Thyroid gland (tissue), 4 donors: Measurements from ENCODE around the gene GLYAT. TPM values are rescaled to one million over a fixed set of nuclear protein-coding genes. Genes with fewer than 3 reads are reported as not detected.

Experiments used
- DNase-seq, 2 donors: peaks; one replicate each; pipeline ENCODE4 v3.0.0-alpha.2; 2019
- H3K27ac ChIP-seq, 3 donors: fragments of 200-600 bp; sonication (generic); 1 replicate in 2 of 3; 2 replicates in 1 of 3; pipeline ENCODE4 v1.5.1; 2016 to 2019; ENCODE audit warnings: mild to moderate bottlenecking in 1 of 3, moderate library complexity in 1 of 3
- H3K27me3 ChIP-seq: fragments of 200-600 bp; sonication (generic); one replicate; pipeline ENCODE4 v1.5.1; 2019
- H3K36me3 ChIP-seq, 2 donors: fragments of 200-600 bp; sonication (generic); one replicate each; pipeline ENCODE4 v1.5.1; 2016 to 2019
- H3K4me1 ChIP-seq, 2 donors: fragments of 200-600 bp; sonication (generic); one replicate each; pipeline ENCODE4 v1.5.1; 2017 to 2019
- H3K4me3 ChIP-seq, 3 donors: fragments of 200-600 bp; sonication (generic); replicated peaks in 1 of 3; 1 replicate in 2 of 3; 2 replicates in 1 of 3; pipeline ENCODE4 v1.5.1; 2016; ENCODE audit warnings: mild to moderate bottlenecking in 1 of 3
- H3K9me3 ChIP-seq: fragments of 200-600 bp; sonication (generic); one replicate; pipeline ENCODE4 v1.5.1; 2017
- POLR2A ChIP-seq, 2 donors: fragments of 450-650 bp; IDR thresholded peaks; one replicate each; pipeline ENCODE4 v1.6.1; 2017; ENCODE audit warnings: antibody characterized with exemption in 2 of 2, mild to moderate bottlenecking in 2 of 2, moderate library complexity in 1 of 2
- WGBS, 2 donors: methylation state at CpG; one replicate each; pipeline ENCODE4 v1.1.5; 2017; 5-methylcytosine and 5-hydroxymethylcytosine counted together
- intact Hi-C: fragments of 100-400 bp; cut with DNase I; formaldehyde crosslinking; loops from one replicate; pipeline ENCODE4 v1.15.1; 2023
- total RNA-seq, 4 donors: library from RNA; depleted of rRNA; stranded (reverse); fragments of >200 nt; gene quantifications; one replicate each; pipeline ENCODE4 v1.2.3, GENCODE V29; 2016
- TF ChIP-seq, protein P1 (sequence below), 6 experiments: fragments of 200-600 bp in 3 of 6; fragments of 450-650 bp in 3 of 6; sonication (generic) in 3 of 6; IDR thresholded peaks; one replicate each; pipeline ENCODE4 v1.5.1; 2016 to 2019; ENCODE audit warnings: antibody characterized with exemption in 6 of 6, mild to moderate bottlenecking in 2 of 6, inconsistent platforms in 1 of 6, moderate library complexity in 1 of 6

GLYAT gene
- total RNA-seq, 4 donors from 2014 or later, result not detected

GRCh38 chr11:58742981-58743880, 11.5 kb upstream of the GLYAT start:
- no peak for TF ChIP-seq POLR2A (IDR thresholded peaks at IDR 0.05)
- TF ChIP-seq, protein P1, sequence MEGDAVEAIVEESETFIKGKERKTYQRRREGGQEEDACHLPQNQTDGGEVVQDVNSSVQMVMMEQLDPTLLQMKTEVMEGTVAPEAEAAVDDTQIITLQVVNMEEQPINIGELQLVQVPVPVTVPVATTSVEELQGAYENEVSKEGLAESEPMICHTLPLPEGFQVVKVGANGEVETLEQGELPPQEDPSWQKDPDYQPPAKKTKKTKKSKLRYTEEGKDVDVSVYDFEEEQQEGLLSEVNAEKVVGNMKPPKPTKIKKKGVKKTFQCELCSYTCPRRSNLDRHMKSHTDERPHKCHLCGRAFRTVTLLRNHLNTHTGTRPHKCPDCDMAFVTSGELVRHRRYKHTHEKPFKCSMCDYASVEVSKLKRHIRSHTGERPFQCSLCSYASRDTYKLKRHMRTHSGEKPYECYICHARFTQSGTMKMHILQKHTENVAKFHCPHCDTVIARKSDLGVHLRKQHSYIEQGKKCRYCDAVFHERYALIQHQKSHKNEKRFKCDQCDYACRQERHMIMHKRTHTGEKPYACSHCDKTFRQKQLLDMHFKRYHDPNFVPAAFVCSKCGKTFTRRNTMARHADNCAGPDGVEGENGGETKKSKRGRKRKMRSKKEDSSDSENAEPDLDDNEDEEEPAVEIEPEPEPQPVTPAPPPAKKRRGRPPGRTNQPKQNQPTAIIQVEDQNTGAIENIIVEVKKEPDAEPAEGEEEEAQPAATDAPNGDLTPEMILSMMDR (IDR thresholded peaks at IDR 0.05), result no peak
- Histone ChIP-seq H3K4me1 (no peaks in the 10 kb centered on the region), H3K36me3 (no peaks in the 10 kb centered on the region), H3K27ac (no peak overlapping the region), H3K4me3 (no peak overlapping the region), H3K9me3 (no peaks in the 10 kb centered on the region), H3K27me3 (no peaks in the 10 kb centered on the region)
- WGBS, 2 donors, result 51 to 58% methylated on average over 3 of the region's 3 CpGs
- intact Hi-C loops, result no loop called here
- no peak for DNase-seq

DNA sequence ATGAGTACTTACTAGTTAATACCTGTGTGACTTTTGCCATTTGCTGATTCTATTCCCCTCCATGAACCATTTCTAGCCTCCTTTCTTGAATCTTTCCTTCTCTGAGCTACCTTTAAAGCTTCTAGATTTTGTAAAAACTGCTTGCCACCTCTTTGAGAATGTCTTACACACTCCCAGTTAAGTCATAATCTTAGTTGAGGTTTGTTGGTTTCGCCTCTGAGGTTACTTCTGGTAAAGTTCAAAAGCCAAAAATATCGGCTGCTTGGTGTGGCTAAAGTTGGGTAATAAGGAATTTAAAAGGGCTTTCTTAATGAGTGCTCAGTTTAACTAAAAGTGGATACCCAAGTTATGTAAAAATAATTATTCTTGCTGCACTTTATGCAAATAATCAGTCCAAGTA, 10.4 kb upstream of the GLYAT start:
- Histone ChIP-seq H3K4me1 (no peaks in the 10 kb centered on the region), H3K9me3 (no peaks in the 10 kb centered on the region), H3K27ac (no peak overlapping the region), H3K4me3 (no peak overlapping the region), H3K27me3 (no peaks in the 10 kb centered on the region), H3K36me3 (no peaks in the 10 kb centered on the region)
- intact Hi-C loops, result no loop called here
- 71 to 78% methylated on average over 2 of the region's 2 CpGs for WGBS, 2 donors
- TF ChIP-seq POLR2A (IDR thresholded peaks at IDR 0.05), result no peak
- TF ChIP-seq, protein P1 (IDR thresholded peaks at IDR 0.05), result no peak
- no peak for DNase-seq

DNA sequence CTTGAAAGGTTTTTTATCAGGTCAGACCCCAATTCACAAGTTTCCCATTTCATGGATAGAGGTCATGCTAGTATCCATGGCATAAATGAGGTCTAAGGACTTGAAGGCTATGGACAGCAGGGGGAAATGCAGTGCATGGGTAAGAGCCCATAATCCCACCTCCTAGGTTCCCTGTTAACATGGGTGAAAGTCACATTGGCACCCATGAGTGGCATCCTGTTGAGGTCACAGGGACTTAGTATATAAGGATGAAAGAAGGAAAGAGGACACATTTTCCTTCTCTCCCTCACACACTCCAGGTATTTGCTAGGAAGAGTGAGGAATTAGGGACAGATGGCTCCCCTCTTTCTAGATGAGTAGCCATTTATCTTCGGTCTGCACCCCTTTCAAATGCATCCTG, 9.4 kb upstream of the GLYAT start:
- no peaks in the 10 kb centered on the region for H3K36me3 ChIP-seq
- intact Hi-C loops, result no loop called here
- TF ChIP-seq, protein P1 (IDR thresholded peaks at IDR 0.05), result no peak
- TF ChIP-seq POLR2A (IDR thresholded peaks at IDR 0.05), result no peak
- 72 to 83% methylated on average over 1 of the region's 1 CpG for WGBS, 2 donors
- DNase-seq, result no peak
- H3K4me3 ChIP-seq, result no peak overlapping the region
- H3K27ac ChIP-seq, result no peak overlapping the region
- H3K27me3 ChIP-seq, result no peaks in the 10 kb centered on the region
- H3K9me3 ChIP-seq, result no peaks in the 10 kb centered on the region
- no peaks in the 10 kb centered on the region for H3K4me1 ChIP-seq

DNA sequence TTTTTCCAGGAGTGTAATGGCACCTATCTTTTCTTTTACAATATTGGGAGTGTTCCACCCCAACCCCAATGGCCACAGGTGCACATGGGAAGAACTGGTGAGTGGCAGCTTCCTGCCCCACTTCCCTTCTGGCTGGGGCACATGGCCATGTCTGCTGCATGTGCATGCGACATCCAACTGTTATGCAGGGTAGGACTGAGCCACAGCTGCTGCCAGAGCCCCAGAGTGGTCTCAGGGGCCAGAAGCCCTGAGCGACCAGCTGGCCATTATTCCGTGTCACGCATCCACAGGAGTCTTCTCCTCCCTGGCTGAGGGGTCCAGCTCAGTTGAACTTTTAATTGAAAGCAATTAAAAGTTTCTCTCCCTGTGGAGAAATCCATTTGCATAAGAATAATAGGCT, 8.7 kb upstream of the GLYAT start:
- Histone ChIP-seq H3K4me3 (no peak overlapping the region), H3K27me3 (no peaks in the 10 kb centered on the region), H3K9me3 (no peaks in the 10 kb centered on the region), H3K36me3 (no peaks in the 10 kb centered on the region), H3K27ac (no peak overlapping the region), H3K4me1 (no peaks in the 10 kb centered on the region)
- intact Hi-C loops, result no loop called here
- WGBS, 2 donors, result 71 to 78% methylated on average over 4 of the region's 4 CpGs
- DNase-seq, result no peak
- TF ChIP-seq POLR2A (IDR thresholded peaks at IDR 0.05), result no peak

- H3K27ac ChIP-seq, result no peak overlapping the region
- H3K4me1 ChIP-seq, result no peaks in the 10 kb centered on the region
- TF ChIP-seq, protein P1 (IDR thresholded peaks at IDR 0.05), result no peak
- no peak for TF ChIP-seq POLR2A (IDR thresholded peaks at IDR 0.05)
- DNase-seq, result no peak
- H3K4me3 ChIP-seq, result no peak overlapping the region
- intact Hi-C loops, result no loop called here
- no peaks in the 10 kb centered on the region for H3K9me3 ChIP-seq
- no peaks in the 10 kb centered on the region for H3K36me3 ChIP-seq
- no peaks in the 10 kb centered on the region for H3K27me3 ChIP-seq
- 77 to 79% methylated on average over 3 of the region's 3 CpGs for WGBS, 2 donors
Observed at GRCh38 chr11:58739725-58740430, 8.1 kb upstream of the GLYAT start.
